ENCODE results near the gene CHST8.
"Not testable (repeated sequence)": the region's sequence is repeated elsewhere in the genome, so short reads cannot be mapped to it uniquely, and the experiment has no call there.

The CHST8 gene

GRCh38 chr19:33818411-33818810, 196.7 kb downstream of the CHST8 start:
- DNase-seq, result no peak

- DNase-seq, result not testable (repeated sequence)
These were observed 197.3 kb downstream of the CHST8 start for GRCh38 chr19:33819078-33819477.

- DNase-seq, result no peak
These were observed 197.7 kb downstream of the CHST8 start for GRCh38 chr19:33819506-33819879.

GRCh38 chr19:33819880-33820781, 198.4 kb downstream of the CHST8 start:
- no peak for DNase-seq

- no peak for DNase-seq
These were observed 200.1 kb downstream of the CHST8 start for GRCh38 chr19:33821871-33822270.

All from NCI-H1694 treated with DMSO at 0.1 percent for 48 hours (cell line).